NCI-H2227 treated with DMSO at 0.1 percent for 48 hours (cell line): ENCODE measurements around the gene COMTD1.
"Not testable (repeated sequence)": the region's sequence is repeated elsewhere in the genome, so short reads cannot be mapped to it uniquely, and the experiment has no call there.

Source experiments
- DNase-seq: peaks from one replicate; lab custom pipeline; 2025; lab: John Stamatoyannopoulos, UW

COMTD1 gene

GRCh38 chr10:75195035-75195763 is 40.6 kb downstream of the COMTD1 start:
- DNase-seq = no peak

- DNase-seq = not testable (repeated sequence)
These were observed 41.1 kb downstream of the COMTD1 start for GRCh38 chr10:75194625-75195024.

- DNase-seq = no peak
These were observed 43.8 kb downstream of the COMTD1 start for GRCh38 chr10:75191821-75192568.

- no peak for DNase-seq
These were observed 46.3 kb downstream of the COMTD1 start for GRCh38 chr10:75189266-75190096.

GRCh38 chr10:75188522-75188921 is 47.2 kb downstream of the COMTD1 start:
- DNase-seq = not testable (repeated sequence)

GRCh38 chr10:75187961-75188426 is 47.8 kb downstream of the COMTD1 start:
- DNase-seq = peak; percentile 11

- no peak for DNase-seq
These were observed 49.4 kb downstream of the COMTD1 start for GRCh38 chr10:75186310-75186709.
